ENCODE measurements around the gene ARAP2. TPM values are rescaled to one million over a fixed set of nuclear protein-coding genes. Genes with fewer than 3 reads are reported as not detected.

ARAP2 gene
- polyA plus RNA-seq, 1 donor (not counting 4 experiments of a cell fraction or from before 2014, with no cell fraction given), result 9.3 TPM

DNA sequence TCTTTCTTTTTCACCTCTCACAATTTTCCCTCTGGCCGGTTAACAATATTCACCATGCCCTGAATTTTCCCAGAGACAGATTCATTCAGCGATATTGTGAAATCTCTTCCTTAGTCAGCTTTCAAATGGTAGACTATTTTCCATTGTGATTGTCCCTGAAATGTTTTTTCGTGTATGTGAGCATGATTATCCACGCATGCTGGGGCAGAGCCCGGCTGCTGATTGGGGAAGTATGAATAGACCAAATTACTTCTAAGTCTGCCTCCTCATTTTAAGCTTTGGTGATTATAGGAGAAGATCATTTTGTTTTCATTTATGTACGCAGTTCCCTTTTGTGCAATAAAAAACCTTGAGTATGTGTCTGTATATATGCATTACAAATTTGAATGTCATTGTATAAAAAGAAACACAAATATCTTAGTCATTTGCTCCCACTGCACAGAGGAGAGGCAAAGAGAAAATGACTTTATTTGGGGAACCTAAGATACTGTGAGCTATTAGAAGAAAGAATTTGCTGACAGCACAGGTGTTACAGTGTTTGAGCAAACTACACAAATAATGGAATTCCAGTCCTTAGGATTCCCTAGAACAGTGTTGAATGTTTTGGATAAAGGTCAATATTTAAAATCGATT, 48.4 kb upstream of the ARAP2 start:
- TF ChIP-seq, protein P1, sequence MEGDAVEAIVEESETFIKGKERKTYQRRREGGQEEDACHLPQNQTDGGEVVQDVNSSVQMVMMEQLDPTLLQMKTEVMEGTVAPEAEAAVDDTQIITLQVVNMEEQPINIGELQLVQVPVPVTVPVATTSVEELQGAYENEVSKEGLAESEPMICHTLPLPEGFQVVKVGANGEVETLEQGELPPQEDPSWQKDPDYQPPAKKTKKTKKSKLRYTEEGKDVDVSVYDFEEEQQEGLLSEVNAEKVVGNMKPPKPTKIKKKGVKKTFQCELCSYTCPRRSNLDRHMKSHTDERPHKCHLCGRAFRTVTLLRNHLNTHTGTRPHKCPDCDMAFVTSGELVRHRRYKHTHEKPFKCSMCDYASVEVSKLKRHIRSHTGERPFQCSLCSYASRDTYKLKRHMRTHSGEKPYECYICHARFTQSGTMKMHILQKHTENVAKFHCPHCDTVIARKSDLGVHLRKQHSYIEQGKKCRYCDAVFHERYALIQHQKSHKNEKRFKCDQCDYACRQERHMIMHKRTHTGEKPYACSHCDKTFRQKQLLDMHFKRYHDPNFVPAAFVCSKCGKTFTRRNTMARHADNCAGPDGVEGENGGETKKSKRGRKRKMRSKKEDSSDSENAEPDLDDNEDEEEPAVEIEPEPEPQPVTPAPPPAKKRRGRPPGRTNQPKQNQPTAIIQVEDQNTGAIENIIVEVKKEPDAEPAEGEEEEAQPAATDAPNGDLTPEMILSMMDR (optimal IDR thresholded peaks at IDR 0.05 in 1 of 3, IDR thresholded peaks at IDR 0.05 in 1 of 3, conservative IDR thresholded peaks at IDR 0.05 in 1 of 3; ENCODE audit: extremely low read depth in 1 of 3, insufficient read depth in 2 of 3, low read length in 3 of 3), result no peak
- TF ChIP-seq EZH2 (IDR thresholded peaks at IDR 0.05; ENCODE audit: low read length), result no peak
- Histone ChIP-seq H3K27me3 (ENCODE audit: control insufficient read depth, extremely low read depth, insufficient read depth, low read length) (no peaks in the 10 kb centered on the region), H3K9ac (ENCODE audit: control insufficient read depth, extremely low read depth, insufficient read depth, low read length) (peak overlapping the region; percentile 36), H3K9me3 (ENCODE audit: control insufficient read depth, low read depth, low read length) (no peaks in the 10 kb centered on the region), H4K20me1 (ENCODE audit: control insufficient read depth, extremely low read depth, insufficient read depth, low read length) (no peaks in the 10 kb centered on the region), H3K9me1 (ENCODE audit: control insufficient read depth, extremely low read depth, insufficient read depth, low read length) (no peaks in the 10 kb centered on the region), H2AFZ (ENCODE audit: control insufficient read depth, low read length) (peak overlapping the region; percentile 76), H3K27ac (ENCODE audit: control insufficient read depth, insufficient read depth, low read length) (peak overlapping the region; percentile 35), H3K4me1 (ENCODE audit: control insufficient read depth, extremely low read depth, insufficient read depth, low read length) (peaks cover 11% of the 10 kb centered on the region), H3K4me3 (ENCODE audit: control insufficient read depth in 2 of 3, extremely low read depth in 1 of 3, insufficient read depth in 2 of 3, low read depth in 1 of 3, low read length in 3 of 3) (peak overlapping the region in 1 of 3 experiments; percentile 39), H3K4me2 (ENCODE audit: control insufficient read depth, extremely low read depth, insufficient read depth, low read depth, low read length) (peak overlapping the region; percentile 59), H3K36me3 (ENCODE audit: control insufficient read depth in 2 of 2, extremely low read depth in 1 of 2, insufficient read depth in 2 of 2, low read length in 2 of 2) (no peaks in the 10 kb centered on the region), H3K79me2 (ENCODE audit: control insufficient read depth, insufficient read depth, low read length) (no peaks in the 10 kb centered on the region)
- FAIRE-seq (peak; percentile 85), DNase-seq (ENCODE audit: low read depth, low spot score) (no peak)
- dilution Hi-C loops (cut with MboI; ENCODE audit: extremely low pct_ligation_motif_present, low sequenced_read_pairs), result no loop called here

DNA sequence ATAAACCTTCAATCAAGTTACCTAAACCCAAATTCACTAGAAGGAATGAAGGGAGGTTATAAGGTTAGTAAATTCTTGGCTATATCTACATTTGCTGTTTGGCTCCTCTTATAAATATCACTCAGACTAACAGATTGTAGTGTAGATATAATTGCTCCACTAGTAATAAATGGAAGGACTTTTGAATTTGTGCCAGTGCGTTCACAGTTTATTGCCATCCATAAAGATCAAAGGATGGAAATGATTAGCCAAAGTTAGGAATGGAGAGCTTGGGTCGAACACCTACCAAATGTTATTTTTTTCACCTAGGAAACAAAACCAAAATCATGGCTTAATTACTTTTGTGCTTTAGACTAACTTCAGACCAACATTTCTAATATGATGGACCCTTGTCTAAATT, 46.3 kb upstream of the ARAP2 start:
- Histone ChIP-seq H3K79me2 (ENCODE audit: control insufficient read depth, insufficient read depth, low read length) (no peaks in the 10 kb centered on the region), H3K9ac (ENCODE audit: control insufficient read depth, extremely low read depth, insufficient read depth, low read length) (no peak overlapping the region), H3K4me2 (ENCODE audit: control insufficient read depth, extremely low read depth, insufficient read depth, low read depth, low read length) (no peak overlapping the region), H4K20me1 (ENCODE audit: control insufficient read depth, extremely low read depth, insufficient read depth, low read length) (no peaks in the 10 kb centered on the region), H3K27ac (ENCODE audit: control insufficient read depth, insufficient read depth, low read length) (no peak overlapping the region), H2AFZ (ENCODE audit: control insufficient read depth, low read length) (no peak overlapping the region), H3K9me1 (ENCODE audit: control insufficient read depth, extremely low read depth, insufficient read depth, low read length) (no peaks in the 10 kb centered on the region), H3K9me3 (ENCODE audit: control insufficient read depth, low read depth, low read length) (no peaks in the 10 kb centered on the region), H3K4me3 (ENCODE audit: control insufficient read depth in 2 of 3, extremely low read depth in 1 of 3, insufficient read depth in 2 of 3, low read depth in 1 of 3, low read length in 3 of 3) (no peak overlapping the region), H3K27me3 (ENCODE audit: control insufficient read depth, extremely low read depth, insufficient read depth, low read length) (no peaks in the 10 kb centered on the region), H3K4me1 (ENCODE audit: control insufficient read depth, extremely low read depth, insufficient read depth, low read length) (peaks cover 21% of the 10 kb centered on the region), H3K36me3 (ENCODE audit: control insufficient read depth in 2 of 2, extremely low read depth in 1 of 2, insufficient read depth in 2 of 2, low read length in 2 of 2) (no peaks in the 10 kb centered on the region)
- DNase-seq (ENCODE audit: low read depth, low spot score), result no peak
- dilution Hi-C loops (cut with MboI; ENCODE audit: extremely low pct_ligation_motif_present, low sequenced_read_pairs), result no loop called here
- FAIRE-seq, result no peak
- TF ChIP-seq, protein P1 (optimal IDR thresholded peaks at IDR 0.05 in 1 of 3, IDR thresholded peaks at IDR 0.05 in 1 of 3, conservative IDR thresholded peaks at IDR 0.05 in 1 of 3; ENCODE audit: extremely low read depth in 1 of 3, insufficient read depth in 2 of 3, low read length in 3 of 3), result no peak
- TF ChIP-seq EZH2 (IDR thresholded peaks at IDR 0.05; ENCODE audit: low read length), result no peak

Data from keratinocyte (primary cell).